Measurements from ENCODE around the gene MYRF. TPM values are rescaled to one million over a fixed set of nuclear protein-coding genes. Genes with fewer than 3 reads are reported as not detected.

Gene MYRF
- total and polyA plus RNA-seq, 2 of the 13 experiments (the other 11 are each of a cell fraction or from before 2014, with no cell fraction given): 10.2 to 25.9 TPM

- TF ChIP-seq ZBTB46 (CRISPR knock-in tag; IDR thresholded peaks at IDR 0.05; ENCODE audit: borderline replicate concordance) (no peak), ZNF609 (CRISPR knock-in tag; IDR thresholded peaks at IDR 0.05; ENCODE audit: borderline replicate concordance) (no peak), MIER3 (CRISPR knock-in tag; IDR thresholded peaks at IDR 0.05; ENCODE audit: borderline replicate concordance) (peak; percentile 66), ZNF652 (CRISPR knock-in tag; IDR thresholded peaks at IDR 0.05; ENCODE audit: borderline replicate concordance, low read depth) (no peak; the same call in 1 of the 2 replicates), FOXK2 (IDR thresholded peaks at IDR 0.05) (no peak), NRL (CRISPR knock-in tag; IDR thresholded peaks at IDR 0.05; ENCODE audit: borderline replicate concordance) (no peak; the same call in none of the 2 replicates), ZBTB44 (CRISPR knock-in tag; IDR thresholded peaks at IDR 0.05) (no peak), BRD4 (CRISPR knock-in tag; IDR thresholded peaks at IDR 0.05) (peak; percentile 87; the same call in 1 of the 2 replicates), ZNF670 (CRISPR knock-in tag; IDR thresholded peaks at IDR 0.05; ENCODE audit: borderline replicate concordance) (no peak), AFF4 (CRISPR knock-in tag; IDR thresholded peaks at IDR 0.05) (no peak), NFATC3 (CRISPR knock-in tag; IDR thresholded peaks at IDR 0.05) (peak; percentile 28; the same call in 1 of the 2 replicates), EED (CRISPR knock-in tag; IDR thresholded peaks at IDR 0.05) (no peak), HNRNPL (IDR thresholded peaks at IDR 0.05; ENCODE audit: low read depth, low read length) (no peak), ZNF234 (CRISPR knock-in tag; conservative IDR thresholded peaks at IDR 0.05) (no peak), THRA (CRISPR knock-in tag; IDR thresholded peaks at IDR 0.05; ENCODE audit: borderline replicate concordance) (peak; percentile 48)
Observed at GRCh38 chr11:61792310-61793082, 40.1 kb downstream of the MYRF start, which contains the start of the genes FEN1 and TMEM258 (continued).

All from HepG2 (cell line).